ENCODE data around the gene SUPT3H.
"Not testable (repeated sequence)": the region's sequence is repeated elsewhere in the genome, so short reads cannot be mapped to it uniquely, and the experiment has no call there.

The SUPT3H gene

DNA sequence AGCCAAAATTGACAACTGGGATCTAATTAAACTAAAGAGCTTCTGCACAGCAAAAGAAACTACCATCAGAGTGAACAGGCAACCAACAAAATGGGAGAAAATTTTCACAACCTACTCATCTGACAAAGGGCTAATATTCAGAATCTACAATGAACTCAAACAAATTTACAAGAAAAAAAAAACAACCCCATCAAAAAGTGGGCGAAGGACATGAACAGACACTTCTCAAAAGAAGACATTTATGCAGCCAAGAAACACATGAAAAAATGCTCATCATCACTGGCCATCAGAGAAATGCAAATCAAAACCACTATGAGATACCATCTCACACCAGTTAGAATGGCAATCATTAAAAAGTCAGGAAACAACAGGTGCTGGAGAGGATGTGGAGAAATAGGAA, 310.3 kb downstream of the SUPT3H start:
- not testable (repeated sequence) for DNase-seq (ENCODE audit: low read depth, low spot score)

DNA sequence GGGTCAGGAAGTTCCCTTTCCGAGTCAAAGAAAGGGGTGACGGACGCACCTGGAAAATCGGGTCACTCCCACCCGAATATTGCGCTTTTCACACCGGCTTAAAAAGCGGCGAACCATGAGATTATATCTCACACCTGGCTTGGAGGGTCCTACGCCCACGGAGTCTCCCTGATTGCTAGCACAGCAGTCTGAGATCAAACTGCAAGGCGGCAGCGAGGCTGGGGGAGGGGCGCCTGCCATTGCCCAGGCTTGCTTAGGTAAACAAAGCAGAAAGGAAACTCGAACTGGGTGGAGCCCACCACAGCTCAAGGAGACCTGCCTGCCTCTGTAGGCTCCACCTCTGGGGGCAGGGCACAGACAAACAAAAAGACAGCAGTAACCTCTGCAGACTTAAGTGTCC, 315.1 kb downstream of the SUPT3H start:
- not testable (repeated sequence) for DNase-seq (ENCODE audit: low read depth, low spot score)

GRCh38 chr6:45057711-45058110, 320.0 kb downstream of the SUPT3H start:
- DNase-seq (ENCODE audit: low read depth, low spot score) = no peak

GRCh38 chr6:45054610-45055009, 323.1 kb downstream of the SUPT3H start:
- no peak for DNase-seq (ENCODE audit: low read depth, low spot score)

DNA sequence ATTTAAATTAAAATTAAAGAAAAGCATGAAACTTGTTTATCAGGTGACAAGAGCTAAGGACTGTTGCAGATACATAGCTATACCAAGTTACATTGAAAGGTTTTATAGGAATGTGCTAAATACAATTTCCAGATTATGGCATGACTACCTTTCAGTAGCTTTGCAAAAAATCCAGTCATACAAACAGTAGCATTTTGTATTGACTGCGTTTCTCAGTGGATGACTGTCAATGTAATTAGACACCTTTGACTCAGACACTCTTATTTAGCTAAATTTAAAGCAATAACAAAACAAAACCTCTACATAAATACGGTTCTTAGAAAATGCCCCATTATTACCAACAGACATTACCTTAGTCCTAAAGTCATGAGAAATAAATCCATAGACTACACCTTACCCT, 325.4 kb downstream of the SUPT3H start:
- DNase-seq (ENCODE audit: low read depth, low spot score) = no peak

- no peak for DNase-seq (ENCODE audit: low read depth, low spot score)
Observed at GRCh38 chr6:45049188-45049843, 328.4 kb downstream of the SUPT3H start.

DNA sequence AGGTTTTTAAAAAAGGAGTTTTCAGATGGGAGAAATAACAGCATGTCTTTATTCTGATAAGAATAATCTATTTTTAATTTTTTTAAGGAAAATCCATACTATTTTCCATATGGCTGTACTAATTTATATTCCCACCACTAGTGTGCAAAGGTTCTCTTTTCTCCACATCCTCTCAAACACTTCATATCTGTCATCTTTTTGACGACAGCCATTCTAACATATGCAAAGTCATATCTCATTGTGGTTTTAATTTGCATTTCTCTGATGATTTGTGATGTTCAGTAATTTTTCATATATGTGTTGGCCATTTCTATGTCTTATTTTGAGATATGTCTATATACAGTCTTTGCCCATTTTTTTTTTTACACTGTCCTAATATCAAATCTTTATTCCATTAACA, 330.2 kb downstream of the SUPT3H start:
- no peak for DNase-seq (ENCODE audit: low read depth, low spot score)

- DNase-seq (ENCODE audit: low read depth, low spot score) = no peak
Observed at GRCh38 chr6:45045253-45045601, 332.5 kb downstream of the SUPT3H start.

DNA sequence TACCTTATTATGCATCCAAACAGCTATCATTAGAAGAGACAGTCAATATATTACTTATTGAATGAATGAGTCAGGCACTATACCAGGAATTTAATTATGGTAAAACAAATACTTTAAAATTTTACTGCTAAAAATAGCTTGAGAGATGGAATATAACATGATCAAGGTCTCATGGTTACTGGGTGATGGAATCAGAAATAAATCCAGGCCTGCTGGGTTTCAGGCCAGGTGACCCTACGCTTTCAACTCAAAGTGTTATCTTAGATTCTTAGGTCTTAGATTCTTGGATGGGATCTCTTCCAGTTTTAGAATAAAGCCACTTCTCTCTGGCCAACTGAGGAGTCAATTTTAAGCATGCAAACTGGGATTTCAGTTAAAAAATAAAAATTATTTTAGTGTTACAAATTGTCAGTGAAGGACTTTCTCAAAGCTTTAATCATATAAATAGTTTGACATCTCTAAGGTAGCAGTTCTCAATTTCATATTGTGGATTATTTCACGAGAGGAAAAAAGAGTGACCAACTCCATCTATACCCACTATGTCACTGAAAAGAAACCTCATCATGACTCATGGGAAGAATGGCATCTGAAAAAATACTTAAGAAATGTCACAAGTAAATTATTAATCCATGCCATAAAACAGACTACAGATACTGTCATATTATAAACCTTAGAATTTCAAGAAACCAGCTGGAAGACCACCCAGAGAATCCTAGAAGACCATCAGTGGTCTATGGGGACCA, 333.1 kb downstream of the SUPT3H start:
- DNase-seq (ENCODE audit: low read depth, low spot score) = no peak

- DNase-seq (ENCODE audit: low read depth, low spot score) = no peak
Observed at GRCh38 chr6:45044086-45044485, 333.6 kb downstream of the SUPT3H start.

- DNase-seq (ENCODE audit: low read depth, low spot score) = not testable (repeated sequence)
Observed at GRCh38 chr6:45042673-45043072, 335.1 kb downstream of the SUPT3H start.

GRCh38 chr6:45038226-45038625, 339.5 kb downstream of the SUPT3H start:
- DNase-seq (ENCODE audit: low read depth, low spot score) = no peak

DNA sequence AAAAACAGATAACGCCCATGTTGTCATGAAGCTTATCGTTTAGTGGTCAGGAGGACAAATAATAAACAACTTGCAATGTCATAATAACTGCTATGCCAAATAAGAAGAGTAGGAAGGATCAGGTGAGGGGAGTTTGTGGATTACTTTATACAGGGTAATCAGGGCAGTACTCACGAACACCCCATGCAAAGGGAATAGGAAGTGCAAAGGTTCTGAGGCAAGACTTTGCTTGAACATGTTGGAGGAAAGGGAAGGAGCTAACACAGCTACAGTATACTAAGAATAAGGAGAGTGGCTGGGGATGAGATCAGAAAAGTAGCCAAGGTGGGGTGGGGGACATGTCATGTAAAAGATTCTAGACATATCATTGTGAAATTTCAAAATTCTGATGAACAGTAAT, 341.6 kb downstream of the SUPT3H start:
- DNase-seq (ENCODE audit: low read depth, low spot score) = no peak

DNA sequence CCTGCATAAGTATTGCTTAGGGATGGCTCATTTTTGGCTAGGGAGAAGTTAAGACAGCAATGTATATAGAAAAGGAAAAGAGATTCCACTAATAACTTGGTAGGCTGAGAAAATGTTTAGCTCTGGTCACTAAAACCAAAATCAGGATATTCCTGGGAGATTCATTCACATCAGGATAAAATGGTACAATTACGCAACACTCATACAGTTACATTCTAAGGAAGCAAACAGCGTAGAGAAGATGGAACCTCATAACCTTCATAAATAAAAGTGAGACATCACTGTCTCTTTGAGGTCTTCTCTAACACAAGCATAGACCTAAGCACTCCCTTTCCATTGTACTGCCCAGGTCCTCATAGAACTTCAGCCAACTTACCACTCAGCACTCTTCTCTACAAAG, 345.3 kb downstream of the SUPT3H start:
- DNase-seq (ENCODE audit: low read depth, low spot score) = no peak

- no peak for DNase-seq (ENCODE audit: low read depth, low spot score)
Observed at GRCh38 chr6:45031601-45032000, 346.1 kb downstream of the SUPT3H start.

GRCh38 chr6:45027126-45027525, 350.6 kb downstream of the SUPT3H start:
- no peak for DNase-seq (ENCODE audit: low read depth, low spot score)

DNA sequence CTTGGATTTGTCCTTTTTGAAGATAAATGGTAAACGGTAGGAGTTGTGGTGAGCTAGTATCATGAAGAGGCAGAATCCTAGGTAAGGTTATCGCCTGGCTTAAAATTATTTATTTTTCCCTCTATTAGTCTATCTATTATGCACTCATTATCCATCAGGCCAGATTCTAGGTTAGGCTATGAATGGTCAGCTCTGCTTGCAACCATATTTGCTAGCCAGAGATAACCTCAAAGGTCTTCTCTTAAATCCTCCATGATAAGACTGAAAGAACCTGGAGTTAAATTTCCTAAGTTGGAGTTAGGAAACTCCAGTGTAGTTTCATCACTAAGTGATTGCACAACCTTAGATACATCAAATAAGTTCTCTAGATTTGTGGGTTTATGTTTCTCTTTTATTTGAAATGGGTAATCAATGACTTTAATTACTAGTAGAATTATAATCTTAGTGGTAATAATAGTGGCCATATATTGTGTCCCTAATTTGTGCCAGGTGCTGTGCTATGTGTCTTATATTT, 351.7 kb downstream of the SUPT3H start:
- DNase-seq (ENCODE audit: low read depth, low spot score) = no peak

DNA sequence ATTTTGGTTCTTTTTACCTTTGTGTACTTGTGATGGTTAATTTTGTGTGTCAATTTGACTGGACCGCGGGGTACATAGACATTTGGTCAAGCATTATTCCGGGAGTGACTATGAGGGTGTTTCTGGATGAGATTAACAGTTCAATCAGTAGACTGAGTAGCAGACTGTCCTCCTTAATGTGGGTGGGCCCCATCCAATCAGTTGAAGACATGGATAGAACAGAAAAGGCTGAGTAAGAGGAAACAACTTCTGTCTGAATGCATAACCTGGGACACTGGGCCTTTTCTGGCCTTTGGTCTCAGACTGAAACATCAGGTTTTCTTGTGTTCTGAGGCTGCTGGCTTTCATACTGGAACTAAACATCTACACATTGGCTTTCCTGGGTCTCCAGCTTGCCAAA, 353.1 kb downstream of the SUPT3H start:
- no peak for DNase-seq (ENCODE audit: low read depth, low spot score)

GRCh38 chr6:45021676-45022075, 356.1 kb downstream of the SUPT3H start:
- DNase-seq (ENCODE audit: low read depth, low spot score) = no peak

DNA sequence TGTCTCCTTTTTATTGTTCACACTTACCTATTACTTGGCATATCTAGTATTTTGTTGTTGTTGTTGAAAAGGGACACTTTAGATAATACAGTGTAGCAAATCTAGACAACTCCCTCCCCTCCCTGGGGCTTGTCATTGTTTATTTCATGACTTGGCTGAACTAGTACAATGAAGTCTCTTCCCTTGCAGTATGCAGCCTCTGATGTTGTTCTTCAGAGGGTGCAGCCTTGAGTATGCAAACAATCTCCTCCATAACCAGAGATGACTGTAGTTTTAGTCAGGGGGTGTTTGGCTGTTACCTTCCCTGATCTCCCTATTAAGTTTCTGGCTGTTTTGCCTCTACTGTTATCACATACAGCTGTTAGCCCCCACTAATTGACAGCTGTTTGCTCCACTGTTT, 365.0 kb downstream of the SUPT3H start:
- no peak for DNase-seq (ENCODE audit: low read depth, low spot score)

DNA sequence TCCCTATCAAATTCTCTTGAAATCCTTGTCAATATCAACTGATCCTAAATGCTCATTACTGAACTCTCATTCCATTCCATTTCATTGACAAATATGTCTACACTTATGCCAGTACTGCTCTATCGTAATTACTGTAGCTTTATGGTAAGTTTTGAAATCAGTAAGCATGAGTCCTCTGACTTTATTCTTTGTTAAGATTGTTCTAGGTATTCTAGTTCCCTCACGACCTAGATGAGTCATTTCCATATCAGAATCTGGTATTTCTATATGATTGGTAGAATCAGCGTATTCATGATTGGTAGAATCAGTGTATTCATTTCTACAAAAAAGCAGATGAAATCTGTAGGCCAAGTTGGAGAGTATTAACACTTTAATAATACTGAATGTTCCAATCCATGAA, 368.2 kb downstream of the SUPT3H start:
- no peak for DNase-seq (ENCODE audit: low read depth, low spot score)

DNA sequence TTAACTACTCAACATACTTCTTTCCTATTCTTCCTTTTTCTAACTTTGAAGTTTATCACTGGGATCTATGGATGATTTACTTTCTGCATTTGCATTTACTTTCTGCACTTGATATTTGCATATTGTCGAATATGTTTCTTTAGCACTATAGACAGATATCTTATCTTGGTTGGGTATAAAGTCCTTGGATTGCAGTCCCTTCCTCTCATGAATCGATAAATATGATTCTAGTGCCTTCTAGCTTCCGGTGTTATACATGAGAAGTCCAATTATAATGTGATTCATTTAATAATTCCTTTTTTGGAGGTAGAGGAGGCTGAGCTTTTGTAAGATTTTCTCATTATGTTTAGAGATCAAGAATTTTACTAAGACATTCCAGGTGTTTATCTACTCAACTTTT, 370.8 kb downstream of the SUPT3H start:
- DNase-seq (ENCODE audit: low read depth, low spot score) = no peak

DNA sequence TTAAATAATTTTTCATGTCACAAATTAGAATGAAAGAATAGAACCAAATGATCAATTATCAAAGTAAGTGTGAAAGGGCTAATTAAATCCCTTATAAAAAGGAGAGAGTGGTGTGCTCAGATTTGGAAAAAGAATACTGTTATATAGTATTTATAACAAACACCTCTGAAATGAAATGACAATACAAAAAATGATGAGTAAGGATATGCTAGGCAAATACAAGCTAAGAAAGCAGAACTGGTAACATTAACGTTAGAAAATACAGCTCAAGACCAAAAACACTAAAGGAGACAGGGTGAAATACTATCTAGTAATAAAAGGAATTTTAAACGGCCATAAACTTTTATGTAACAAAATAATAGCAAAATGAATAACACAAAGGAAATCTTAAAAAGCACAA, 373.8 kb downstream of the SUPT3H start:
- no peak for DNase-seq (ENCODE audit: low read depth, low spot score)

Data from activated CD4-positive, CD25-positive, alpha-beta regulatory T cell treated with anti-CD3 and anti-CD28 coated beads, Interleukin-2, amount 50 U/mL, for 16 hours (primary cell).